GM12878 (cell line): ENCODE results near the gene YPEL2. TPM values are rescaled to one million over a fixed set of nuclear protein-coding genes. Genes with fewer than 3 reads are reported as not detected.

ENCODE experiments used
- CUX1 ChIP-seq: IDR thresholded peaks from 2 replicates; pipeline ENCODE4 v1.6.1; 2012; ENCODE audit warnings: improper control_type of control experiment, low read depth, low read length; ENCODE audit not compliant: insufficient replicate concordance
- DPF2 ChIP-seq: fragments of 450-650 bp; IDR thresholded peaks from 2 replicates; pipeline ENCODE4 v1.6.1; 2017; ENCODE audit warnings: mild to moderate bottlenecking
- E2F4 ChIP-seq: IDR thresholded peaks from 2 replicates; pipeline ENCODE4 v1.6.1; 2012; ENCODE audit warnings: low read depth, low read length, improper control_type of control experiment
- EP300 ChIP-seq, 2 experiments: fragments of 150-350 bp in 1 of 2; IDR thresholded peaks; 2 replicates each; pipeline ENCODE4 v1.6.1; 2011 to 2012; ENCODE audit warnings: low read depth in 2 of 2, low read length in 2 of 2, borderline replicate concordance in 1 of 2, improper control_type of control experiment in 1 of 2, inconsistent platforms in 1 of 2; ENCODE audit not compliant: control insufficient read depth in 1 of 2
- GABPA ChIP-seq: IDR thresholded peaks from 2 replicates; pipeline ENCODE4 v1.6.1; 2014; ENCODE audit warnings: antibody characterized with exemption, low read depth, mild to moderate bottlenecking, inconsistent platforms
- KAT2A ChIP-seq: conservative IDR thresholded peaks from 2 replicates; pipeline ENCODE4 v1.6.1; 2011; ENCODE audit warnings: low read depth, low read length; ENCODE audit not compliant: control insufficient read depth
- PKNOX1 ChIP-seq: fragments of 450-650 bp; IDR thresholded peaks from 2 replicates; pipeline ENCODE4 v1.6.1; 2016; ENCODE audit warnings: mild to moderate bottlenecking
- POLR2AphosphoS2 ChIP-seq: IDR thresholded peaks from 2 replicates; pipeline ENCODE4 v1.6.1; 2011; ENCODE audit warnings: low read depth, mild to moderate bottlenecking, low read length, improper control_type of control experiment, moderate library complexity
- POLR2AphosphoS5 ChIP-seq: IDR thresholded peaks from 2 replicates; pipeline ENCODE4 v1.6.1; 2011; ENCODE audit warnings: mild to moderate bottlenecking, low read length, inconsistent platforms
- USF2 ChIP-seq: IDR thresholded peaks from 2 replicates; pipeline ENCODE4 v1.6.1; 2011; ENCODE audit warnings: low read depth, low read length, improper control_type of control experiment, borderline replicate concordance
- polyA plus RNA-seq, 11 experiments: library from polyadenylated mRNA; depleted of rRNA in 4 of 11; unstranded in 6 of 11; stranded (reverse) in 5 of 11; fragments of >200 nt; fragmentation: Nextera tagmentation in 4 of 11; fragmentation: Illumina TruSeq in 1 of 11; extraction: Ambion mirVana in 4 of 11; extraction: Trizol in 1 of 11; gene quantifications; 1 replicate in 1 of 11; 2 replicates in 10 of 11; pipeline versions ENCODE4 v1.2.1 to v1.2.3, GENCODE V29; 2011 to 2016; ENCODE audit warnings: inconsistent platforms in 2 of 11, missing spikeins in 2 of 11, low read depth in 1 of 11
- total RNA-seq, 4 experiments: library from RNA; depleted of rRNA in 3 of 4; stranded (reverse); fragments of >200 nt in 3 of 4; fragmentation: Illumina TruSeq in 1 of 4; extraction: Trizol in 1 of 4; gene quantifications; 2 replicates each; pipeline versions ENCODE4 v1.2.1 to v1.2.3, GENCODE V29; 2013 to 2021
- TF ChIP-seq, protein P1 (sequence below): fragments of 450-650 bp; IDR thresholded peaks from 2 replicates; pipeline ENCODE4 v1.6.1; 2017; ENCODE audit warnings: borderline replicate concordance

The YPEL2 gene
- total and polyA plus RNA-seq, 10 of the 15 experiments (the other 5 are each of a cell fraction or from before 2014, with no cell fraction given): 0.11 to 8.1 (median 0.48) TPM

GRCh38 chr17:59441464-59442096 lies 110.1 kb downstream of the YPEL2 start (continued):
- no peak for TF ChIP-seq CUX1
- no peak for TF ChIP-seq GABPA
- no peak for TF ChIP-seq POLR2AphosphoS5
- TF ChIP-seq E2F4: no peak
- no peak for TF ChIP-seq PKNOX1
- TF ChIP-seq KAT2A: no peak
- TF ChIP-seq DPF2: no peak
- TF ChIP-seq EP300 (IDR thresholded peaks at IDR 0.05; ENCODE audit: borderline replicate concordance in 1 of 2, control insufficient read depth in 1 of 2, low read depth in 2 of 2, low read length in 2 of 2): no peak
- TF ChIP-seq POLR2AphosphoS2: no peak
- TF ChIP-seq USF2: no peak
- TF ChIP-seq, protein P1, sequence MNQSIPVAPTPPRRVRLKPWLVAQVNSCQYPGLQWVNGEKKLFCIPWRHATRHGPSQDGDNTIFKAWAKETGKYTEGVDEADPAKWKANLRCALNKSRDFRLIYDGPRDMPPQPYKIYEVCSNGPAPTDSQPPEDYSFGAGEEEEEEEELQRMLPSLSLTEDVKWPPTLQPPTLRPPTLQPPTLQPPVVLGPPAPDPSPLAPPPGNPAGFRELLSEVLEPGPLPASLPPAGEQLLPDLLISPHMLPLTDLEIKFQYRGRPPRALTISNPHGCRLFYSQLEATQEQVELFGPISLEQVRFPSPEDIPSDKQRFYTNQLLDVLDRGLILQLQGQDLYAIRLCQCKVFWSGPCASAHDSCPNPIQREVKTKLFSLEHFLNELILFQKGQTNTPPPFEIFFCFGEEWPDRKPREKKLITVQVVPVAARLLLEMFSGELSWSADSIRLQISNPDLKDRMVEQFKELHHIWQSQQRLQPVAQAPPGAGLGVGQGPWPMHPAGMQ: no peak
